Cerebellar cortex (tissue), 1 donor: Measurements from ENCODE around the gene DDX39A.

Source experiments
- DNase-seq: peaks from one replicate; pipeline ENCODE4 v3.0.0-alpha.2; 2015; ENCODE audit warnings: low spot score

DDX39A gene

DNA sequence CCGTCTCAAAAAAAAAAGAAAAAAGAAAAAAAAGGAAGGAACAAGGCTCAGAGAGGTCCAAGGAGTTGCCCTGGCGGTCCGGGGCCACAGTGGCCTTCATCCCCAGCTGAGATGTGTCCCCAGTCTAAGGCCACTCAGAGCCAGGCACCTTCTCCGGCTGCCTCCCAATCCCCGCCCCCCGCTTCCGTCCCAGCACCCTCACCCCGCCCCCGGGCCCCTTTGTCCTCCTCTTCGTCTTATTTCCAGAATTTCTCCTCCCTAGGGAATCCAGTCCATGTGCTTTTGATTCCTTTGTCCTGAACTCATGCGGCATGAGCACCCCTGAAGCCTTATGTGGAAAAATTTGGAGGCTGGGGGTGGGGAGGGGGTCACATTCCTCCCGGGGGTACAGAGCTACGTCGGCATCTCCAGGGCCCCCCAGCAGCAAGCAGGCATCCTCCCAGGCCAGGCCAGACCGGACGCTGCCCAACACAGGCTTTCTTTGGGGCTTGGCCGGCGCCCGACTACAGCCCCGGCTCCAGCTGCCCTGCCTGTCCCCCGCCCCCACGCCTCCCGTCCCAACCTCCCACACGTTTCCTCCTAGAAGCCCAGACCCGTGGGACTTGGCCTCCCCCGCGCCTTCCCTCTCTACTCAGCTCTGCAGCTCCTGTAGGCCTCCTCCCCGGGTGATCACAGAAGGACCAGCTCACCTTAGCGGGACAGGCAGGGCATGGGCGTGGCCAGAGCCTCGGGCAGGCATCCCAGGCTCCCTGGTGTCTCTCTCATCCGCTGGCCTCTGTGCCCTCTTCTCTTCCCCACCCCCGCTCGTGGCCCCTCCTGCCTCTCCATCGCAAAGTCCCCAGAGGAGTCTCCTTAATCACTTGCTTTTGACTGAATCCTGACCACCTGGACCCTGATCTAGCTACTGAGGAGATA is 55.7 kb downstream of the DDX39A start:
- DNase-seq: peak; percentile 71

GRCh38 chr19:14361824-14362223 is 57.3 kb downstream of the DDX39A start:
- DNase-seq: peak; percentile 58
